ENCODE results near the gene KIF3A. TPM values are rescaled to one million over a fixed set of nuclear protein-coding genes. Genes with fewer than 3 reads are reported as not detected.
A peak's percentile ranks its signal among the peaks of the same experiment; 100 is the strongest.

Gene KIF3A
- total RNA-seq, 1 donor from 2014 or later, result 25.4 TPM

GRCh38 chr5:132750471-132751230 lies 13.3 kb upstream of the KIF3A start:
- TF ChIP-seq CTCF (IDR thresholded peaks at IDR 0.05; ENCODE audit: insufficient read depth, low read depth, low read length) (no peak), EZH2 (IDR thresholded peaks at IDR 0.05; ENCODE audit: insufficient read depth, low read length) (no peak)
- no peaks in the 10 kb centered on the region for H3K79me2 ChIP-seq (ENCODE audit: insufficient read depth, low read length)
- H3K27me3 ChIP-seq (ENCODE audit: insufficient read depth, low read length), result peaks cover 29% of the 10 kb centered on the region
- H3K9me3 Mint-ChIP-seq (ENCODE audit: unreplicated experiment), result peaks cover 3% of the 10 kb centered on the region
- H3K4me3 Mint-ChIP-seq (ENCODE audit: unreplicated experiment), result no peak overlapping the region
- no peaks in the 10 kb centered on the region for H3K36me3 ChIP-seq (ENCODE audit: insufficient read depth, low read length)
- H3K27ac ChIP-seq (ENCODE audit: low read depth, low read length), result no peak overlapping the region
- peaks cover 11% of the 10 kb centered on the region for H3K4me1 Mint-ChIP-seq (ENCODE audit: low read depth, unreplicated experiment)
- no peak for FAIRE-seq
- H4K20me1 ChIP-seq (ENCODE audit: insufficient read depth, low read length), result no peaks in the 10 kb centered on the region
- H3K36me3 Mint-ChIP-seq (ENCODE audit: low read depth, unreplicated experiment), result peaks cover 13% of the 10 kb centered on the region
- peaks cover 3% of the 10 kb centered on the region for H3K4me1 ChIP-seq (ENCODE audit: insufficient read depth, low read length)
- H3K4me3 ChIP-seq (ENCODE audit: insufficient read depth, low read depth, low read length), result no peak overlapping the region
- H3K9ac ChIP-seq (ENCODE audit: low read length), result no peak overlapping the region
- H3K4me2 ChIP-seq (ENCODE audit: low read length), result no peak overlapping the region
- H2AFZ ChIP-seq (ENCODE audit: low read depth, low read length), result no peak overlapping the region
- no peaks in the 10 kb centered on the region for H3K9me3 ChIP-seq (ENCODE audit: insufficient read depth, low read depth, low read length)
- peaks cover 21% of the 10 kb centered on the region for H3K27me3 Mint-ChIP-seq (ENCODE audit: low read depth, unreplicated experiment)
- no peak for DNase-seq (ENCODE audit: low read depth)
- H3K27ac Mint-ChIP-seq (ENCODE audit: unreplicated experiment), result peak overlapping the region; percentile 27

- Mint-ChIP-seq H3K27ac (ENCODE audit: unreplicated experiment) (no peak overlapping the region), H3K36me3 (ENCODE audit: low read depth, unreplicated experiment) (peaks cover 13% of the 10 kb centered on the region), H3K27me3 (ENCODE audit: low read depth, unreplicated experiment) (peaks cover 29% of the 10 kb centered on the region), H3K9me3 (ENCODE audit: unreplicated experiment) (peaks cover 3% of the 10 kb centered on the region), H3K4me1 (ENCODE audit: low read depth, unreplicated experiment) (peaks cover 3% of the 10 kb centered on the region), H3K4me3 (ENCODE audit: unreplicated experiment) (no peak overlapping the region)
- H3K27ac ChIP-seq (ENCODE audit: low read depth, low read length), result no peak overlapping the region
- no peaks in the 10 kb centered on the region for H3K9me3 ChIP-seq (ENCODE audit: insufficient read depth, low read depth, low read length)
- DNase-seq (ENCODE audit: low read depth), result no peak
- no peak for FAIRE-seq
- no peak overlapping the region for H2AFZ ChIP-seq (ENCODE audit: low read depth, low read length)
- no peaks in the 10 kb centered on the region for H3K79me2 ChIP-seq (ENCODE audit: insufficient read depth, low read length)
- no peaks in the 10 kb centered on the region for H3K36me3 ChIP-seq (ENCODE audit: insufficient read depth, low read length)
- no peaks in the 10 kb centered on the region for H4K20me1 ChIP-seq (ENCODE audit: insufficient read depth, low read length)
- peaks cover 32% of the 10 kb centered on the region for H3K27me3 ChIP-seq (ENCODE audit: insufficient read depth, low read length)
- no peak overlapping the region for H3K9ac ChIP-seq (ENCODE audit: low read length)
- H3K4me2 ChIP-seq (ENCODE audit: low read length), result no peak overlapping the region
- H3K4me1 ChIP-seq (ENCODE audit: insufficient read depth, low read length), result peaks cover 3% of the 10 kb centered on the region
- no peak overlapping the region for H3K4me3 ChIP-seq (ENCODE audit: insufficient read depth, low read depth, low read length)
- TF ChIP-seq CTCF (IDR thresholded peaks at IDR 0.05; ENCODE audit: insufficient read depth, low read depth, low read length) (no peak), EZH2 (IDR thresholded peaks at IDR 0.05; ENCODE audit: insufficient read depth, low read length) (no peak)
These were observed 12.2 kb upstream of the KIF3A start for GRCh38 chr5:132749506-132749905.

GRCh38 chr5:132748522-132749000 lies 11.2 kb upstream of the KIF3A start:
- H3K36me3 Mint-ChIP-seq (ENCODE audit: low read depth, unreplicated experiment), result peaks cover 13% of the 10 kb centered on the region
- H3K27me3 ChIP-seq (ENCODE audit: insufficient read depth, low read length), result peaks cover 32% of the 10 kb centered on the region
- TF ChIP-seq EZH2 (IDR thresholded peaks at IDR 0.05; ENCODE audit: insufficient read depth, low read length), result no peak
- no peak for TF ChIP-seq CTCF (IDR thresholded peaks at IDR 0.05; ENCODE audit: insufficient read depth, low read depth, low read length)
- no peak overlapping the region for H3K4me2 ChIP-seq (ENCODE audit: low read length)
- H3K4me1 ChIP-seq (ENCODE audit: insufficient read depth, low read length), result peaks cover 3% of the 10 kb centered on the region
- no peak overlapping the region for H3K27ac Mint-ChIP-seq (ENCODE audit: unreplicated experiment)
- H3K9me3 Mint-ChIP-seq (ENCODE audit: unreplicated experiment), result peaks cover 3% of the 10 kb centered on the region
- no peaks in the 10 kb centered on the region for H3K36me3 ChIP-seq (ENCODE audit: insufficient read depth, low read length)
- peaks cover under 1% of the 10 kb centered on the region for H3K4me1 Mint-ChIP-seq (ENCODE audit: low read depth, unreplicated experiment)
- FAIRE-seq, result no peak
- no peaks in the 10 kb centered on the region for H3K9me3 ChIP-seq (ENCODE audit: insufficient read depth, low read depth, low read length)
- no peak for DNase-seq (ENCODE audit: low read depth)
- H3K4me3 ChIP-seq (ENCODE audit: insufficient read depth, low read depth, low read length), result no peak overlapping the region
- H3K79me2 ChIP-seq (ENCODE audit: insufficient read depth, low read length), result no peaks in the 10 kb centered on the region
- no peaks in the 10 kb centered on the region for H4K20me1 ChIP-seq (ENCODE audit: insufficient read depth, low read length)
- H3K9ac ChIP-seq (ENCODE audit: low read length), result no peak overlapping the region
- peak overlapping the region; percentile 66 for H3K4me3 Mint-ChIP-seq (ENCODE audit: unreplicated experiment)
- no peak overlapping the region for H3K27ac ChIP-seq (ENCODE audit: low read depth, low read length)
- peaks cover 29% of the 10 kb centered on the region for H3K27me3 Mint-ChIP-seq (ENCODE audit: low read depth, unreplicated experiment)
- H2AFZ ChIP-seq (ENCODE audit: low read depth, low read length), result no peak overlapping the region

Data from astrocyte (in vitro differentiated cells and primary cell).